HG03025 (cell line): ENCODE data around the gene MYZAP.
"Not testable (repeated sequence)": the region's sequence is repeated elsewhere in the genome, so short reads cannot be mapped to it uniquely, and the experiment has no call there.

ENCODE experiments used
- ATAC-seq: cut with Tn5 transposase; IDR thresholded peaks from one replicate; pipeline ENCODE4 v1.9.1; 2021; ENCODE audit warnings: mild to moderate bottlenecking, moderate library complexity; ENCODE audit not compliant: unreplicated experiment, low FRiP score

The MYZAP gene

GRCh38 chr15:57592426-57592825 lies 722 bp downstream of the MYZAP start:
- no peak for ATAC-seq

GRCh38 chr15:57592836-57593420 lies 1.2 kb downstream of the MYZAP start:
- ATAC-seq = no peak

- no peak for ATAC-seq
Measured at GRCh38 chr15:57594479-57594878, 2.8 kb downstream of the MYZAP start.

- ATAC-seq = no peak
Measured at GRCh38 chr15:57595011-57595866, 3.5 kb downstream of the MYZAP start.

- no peak for ATAC-seq
Measured at GRCh38 chr15:57596301-57596855, 4.7 kb downstream of the MYZAP start.

GRCh38 chr15:57596978-57597377 lies 5.3 kb downstream of the MYZAP start:
- no peak for ATAC-seq

GRCh38 chr15:57597431-57597830 lies 5.7 kb downstream of the MYZAP start:
- ATAC-seq = no peak

GRCh38 chr15:57598346-57598745 lies 6.6 kb downstream of the MYZAP start:
- ATAC-seq = no peak

- no peak for ATAC-seq
Measured at GRCh38 chr15:57599296-57599810, 7.6 kb downstream of the MYZAP start.

GRCh38 chr15:57600197-57600596 lies 8.5 kb downstream of the MYZAP start:
- ATAC-seq = no peak

GRCh38 chr15:57604507-57604906 lies 12.8 kb downstream of the MYZAP start:
- ATAC-seq = no peak

- no peak for ATAC-seq
Measured at GRCh38 chr15:57605491-57605890, 13.8 kb downstream of the MYZAP start.

GRCh38 chr15:57606048-57606447 lies 14.3 kb downstream of the MYZAP start:
- ATAC-seq = no peak

- no peak for ATAC-seq
Measured at GRCh38 chr15:57606816-57607215, 15.1 kb downstream of the MYZAP start.

GRCh38 chr15:57607570-57608000 lies 15.9 kb downstream of the MYZAP start:
- no peak for ATAC-seq

- no peak for ATAC-seq
Measured at GRCh38 chr15:57609805-57610529, 18.3 kb downstream of the MYZAP start.

GRCh38 chr15:57611123-57611522 lies 19.4 kb downstream of the MYZAP start:
- ATAC-seq = no peak

- ATAC-seq = no peak
Measured at GRCh38 chr15:57611938-57612337, 20.2 kb downstream of the MYZAP start.

GRCh38 chr15:57614241-57614640 lies 22.5 kb downstream of the MYZAP start:
- ATAC-seq = no peak

- ATAC-seq = not testable (repeated sequence)
Measured at GRCh38 chr15:57615951-57616496, 24.3 kb downstream of the MYZAP start.

- ATAC-seq = no peak
Measured at GRCh38 chr15:57618325-57618724, 26.6 kb downstream of the MYZAP start.
